H9 (cell line): Measurements from ENCODE around the gene WDR59. TPM values are rescaled to one million over a fixed set of nuclear protein-coding genes. Genes with fewer than 3 reads are reported as not detected.

ENCODE experiments used
- DNase-seq: peaks from one replicate; pipeline ENCODE4 v3.0.0-alpha.2; 2017
- H2AFZ ChIP-seq: one replicate; pipeline ENCODE4 v1.6.1; 2013; ENCODE audit warnings: mild to moderate bottlenecking, low read length, control low read depth, moderate library complexity
- H2AK5ac ChIP-seq: 2 replicates; pipeline ENCODE4 v1.6.1; 2013; ENCODE audit warnings: low read length, control low read depth, mixed read lengths; ENCODE audit not compliant: insufficient read length
- H2BK120ac ChIP-seq: one replicate; pipeline ENCODE4 v1.6.1; 2013; ENCODE audit warnings: low read depth, mild to moderate bottlenecking, low read length, control low read depth, inconsistent platforms; ENCODE audit not compliant: poor library complexity, severe bottlenecking
- H2BK12ac ChIP-seq: 2 replicates; pipeline ENCODE4 v1.6.1; 2013; ENCODE audit warnings: low read length, control low read depth, mixed read lengths, low read depth; ENCODE audit not compliant: insufficient read length
- H2BK15ac ChIP-seq: 2 replicates; pipeline ENCODE4 v1.6.1; 2013; ENCODE audit warnings: low read depth, low read length, control low read depth
- H2BK20ac ChIP-seq: one replicate; pipeline ENCODE4 v1.6.1; 2013; ENCODE audit warnings: low read depth, mild to moderate bottlenecking, low read length, control low read depth, inconsistent platforms; ENCODE audit not compliant: poor library complexity, severe bottlenecking
- H2BK5ac ChIP-seq: 2 replicates; pipeline ENCODE4 v1.6.1; 2013; ENCODE audit warnings: low read length, control low read depth, mixed read lengths; ENCODE audit not compliant: insufficient read length
- H3K14ac ChIP-seq: 2 replicates; pipeline ENCODE4 v1.6.1; 2013; ENCODE audit warnings: low read length, control low read depth; ENCODE audit not compliant: insufficient read depth
- H3K18ac ChIP-seq: 2 replicates; pipeline ENCODE4 v1.6.1; 2013; ENCODE audit warnings: low read depth, mild to moderate bottlenecking, mixed read lengths, low read length, control low read depth; ENCODE audit not compliant: insufficient read length
- H3K23ac ChIP-seq: 2 replicates; pipeline ENCODE4 v1.6.1; 2013; ENCODE audit warnings: low read length, control low read depth, mixed read lengths, low read depth; ENCODE audit not compliant: insufficient read length
- H3K23me2 ChIP-seq: 2 replicates; pipeline ENCODE4 v1.6.1; 2013; ENCODE audit warnings: low read depth, mild to moderate bottlenecking, mixed read lengths, low read length, control low read depth; ENCODE audit not compliant: insufficient read length, poor library complexity, severe bottlenecking
- H3K27ac ChIP-seq: 2 replicates; pipeline ENCODE4 v1.5.1; 2013; ENCODE audit warnings: low read length, control low read depth, mixed read lengths, low read depth; ENCODE audit not compliant: insufficient read length
- H3K27me3 ChIP-seq: 2 replicates; pipeline ENCODE4 v1.6.1; 2013; ENCODE audit warnings: low read length, control low read depth, inconsistent platforms; ENCODE audit not compliant: insufficient read depth
- H3K4ac ChIP-seq: 2 replicates; pipeline ENCODE4 v1.6.1; 2013; ENCODE audit warnings: low read depth, mild to moderate bottlenecking, control low read depth, inconsistent platforms, low read length, moderate library complexity
- H3K4me1 ChIP-seq: 2 replicates; pipeline ENCODE4 v1.6.1; 2013; ENCODE audit warnings: low read length, control low read depth, inconsistent platforms; ENCODE audit not compliant: insufficient read depth
- H3K4me2 ChIP-seq: 2 replicates; pipeline ENCODE4 v1.6.1; 2013; ENCODE audit warnings: low read length, control low read depth, mixed read lengths; ENCODE audit not compliant: insufficient read length, insufficient read depth
- H3K56ac ChIP-seq: 2 replicates; pipeline ENCODE4 v1.6.1; 2013; ENCODE audit warnings: low read depth, mild to moderate bottlenecking, mixed read lengths, low read length, control low read depth; ENCODE audit not compliant: insufficient read length
- H3K79me1 ChIP-seq: 2 replicates; pipeline ENCODE4 v1.6.1; 2013; ENCODE audit warnings: low read depth, mild to moderate bottlenecking, moderate library complexity, low read length, control low read depth, inconsistent platforms; ENCODE audit not compliant: insufficient read depth, poor library complexity, severe bottlenecking
- H3K79me2 ChIP-seq: 2 replicates; pipeline ENCODE4 v1.6.1; 2013; ENCODE audit warnings: low read length, control low read depth, inconsistent platforms; ENCODE audit not compliant: insufficient read depth
- H3K9ac ChIP-seq: 2 replicates; pipeline ENCODE4 v1.6.1; 2013; ENCODE audit warnings: low read length, control low read depth, mixed read lengths; ENCODE audit not compliant: insufficient read length; ENCODE audit errors: extremely low read depth
- H3K9me3 ChIP-seq: one replicate; pipeline ENCODE4 v1.6.1; 2013; ENCODE audit warnings: low read depth, low read length, inconsistent platforms; ENCODE audit not compliant: control insufficient read depth
- H3T11ph ChIP-seq: one replicate; pipeline ENCODE4 v1.6.1; 2013; ENCODE audit warnings: mild to moderate bottlenecking, low read length, control low read depth, inconsistent platforms
- H4K20me1 ChIP-seq: one replicate; pipeline ENCODE4 v1.6.1; 2013; ENCODE audit not compliant: control insufficient read depth, insufficient read length, insufficient read depth
- H4K5ac ChIP-seq: 2 replicates; pipeline ENCODE4 v1.6.1; 2013; ENCODE audit warnings: low read depth, mild to moderate bottlenecking, mixed read lengths, low read length, control low read depth; ENCODE audit not compliant: insufficient read length
- H4K8ac ChIP-seq: replicated peaks from 2 replicates; pipeline ENCODE4 v1.6.1; 2013; ENCODE audit warnings: low read length, control low read depth, mixed read lengths, low read depth; ENCODE audit not compliant: insufficient read length
- H4K91ac ChIP-seq: 2 replicates; pipeline ENCODE4 v1.6.1; 2013; ENCODE audit warnings: low read depth, mild to moderate bottlenecking, moderate library complexity, mixed read lengths, low read length, control low read depth; ENCODE audit not compliant: insufficient read length
- H3K27ac Mint-ChIP-seq, 3 experiments: 2 replicates in 2 of 3; 3 replicates in 1 of 3; pipeline ENCODE4 v1.8.0; 2020 to 2021; ENCODE audit warnings: mixed read lengths in 3 of 3, mild to moderate bottlenecking in 1 of 3, moderate library complexity in 1 of 3
- H3K27me3 Mint-ChIP-seq: 2 replicates; pipeline ENCODE4 v1.8.0; 2021; ENCODE audit warnings: low read depth, mild to moderate bottlenecking, moderate library complexity, mixed read lengths
- H3K36me3 Mint-ChIP-seq, 3 experiments: 2 replicates in 2 of 3; 3 replicates in 1 of 3; pipeline ENCODE4 v1.8.0; 2020 to 2021; ENCODE audit warnings: low read depth in 3 of 3, mixed read lengths in 3 of 3; ENCODE audit not compliant: insufficient read depth in 1 of 3
- H3K4me1 Mint-ChIP-seq, 2 experiments: 2 replicates each; pipeline ENCODE4 v1.8.0; 2020; ENCODE audit warnings: mixed read lengths in 2 of 2
- H3K4me3 Mint-ChIP-seq, 2 experiments: 2 replicates in 1 of 2; 3 replicates in 1 of 2; pipeline ENCODE4 v1.8.0; 2020 to 2021; ENCODE audit warnings: mild to moderate bottlenecking in 2 of 2, mixed read lengths in 2 of 2, moderate library complexity in 1 of 2
- H3K9me3 Mint-ChIP-seq, 2 experiments: 2 replicates in 1 of 2; 3 replicates in 1 of 2; pipeline ENCODE4 v1.8.0; 2020; ENCODE audit warnings: mild to moderate bottlenecking in 2 of 2, mixed read lengths in 2 of 2, moderate library complexity in 1 of 2
- CTCF ChIP-seq: fragments of 200-600 bp; sonication (generic); conservative IDR thresholded peaks from 3 replicates; pipeline ENCODE4 v1.8.0; 2021; ENCODE audit warnings: antibody characterized with exemption, mild to moderate bottlenecking
- WGBS: extraction: QIAGEN DNeasy Blood & Tissue Kit; methylation state at CpG from one replicate; pipeline ENCODE4 v1.1.7; 2013; ENCODE audit warnings: missing lambda C conversion rate, low lambda C conversion rate, mixed read lengths; ENCODE audit not compliant: insufficient read length; ENCODE audit errors: extremely low coverage; 5-methylcytosine and 5-hydroxymethylcytosine counted together
- total RNA-seq: library from RNA; stranded (reverse); gene quantifications from 2 replicates; pipeline ENCODE4 v1.2.1, GENCODE V29; 2021

Gene WDR59
- total RNA-seq, 1 experiment from 2014 or later, result 97.5 TPM

GRCh38 chr16:74830648-74831047 lies 154.3 kb downstream of the WDR59 start:
- Histone ChIP-seq H3K4me2 (no peak overlapping the region), H2AFZ (no peak overlapping the region), H4K20me1 (no peaks in the 10 kb centered on the region), H2AK5ac (no peak overlapping the region), H3K9ac (no peak overlapping the region), H3K27me3 (no peaks in the 10 kb centered on the region), H2BK5ac (no peak overlapping the region), H3K14ac (no peak overlapping the region), H3K23ac (no peak overlapping the region), H3K79me1 (no peaks in the 10 kb centered on the region), H2BK12ac (no peak overlapping the region), H3K18ac (no peak overlapping the region), H3T11ph (no peak overlapping the region), H4K91ac (no peak overlapping the region), H3K4me1 (peaks cover 4% of the 10 kb centered on the region), H2BK20ac (no peak overlapping the region), H3K27ac (no peak overlapping the region), H3K9me3 (no peaks in the 10 kb centered on the region), H3K4ac (no peak overlapping the region), H3K79me2 (no peaks in the 10 kb centered on the region), H4K8ac (no peak overlapping the region), H4K5ac (no peak overlapping the region), H2BK15ac (no peak overlapping the region), H3K56ac (no peak overlapping the region), H2BK120ac (no peak overlapping the region), H3K23me2 (no peaks in the 10 kb centered on the region)
- 0 out of 7 replicates have a peak, but pooled peaks cover 0 to 8% (median 0%) of the 10 kb centered on the region in 3 experiments for H3K36me3 Mint-ChIP-seq
- no CpG with 5 or more reads among the region's 3 CpGs for WGBS
- no peak for TF ChIP-seq CTCF
- no peak overlapping the region for H3K4me3 Mint-ChIP-seq
- no peak for DNase-seq
- peaks cover 11 to 15% of the 10 kb centered on the region in 2 experiments for H3K4me1 Mint-ChIP-seq
- peaks cover 4 to 6% of the 10 kb centered on the region in 2 experiments; a peak in 2 of 5 replicates for H3K9me3 Mint-ChIP-seq
- H3K27me3 Mint-ChIP-seq, result peaks cover 2% of the 10 kb centered on the region
- H3K27ac Mint-ChIP-seq, result no peak overlapping the region
